Suprapubic skin (tissue), 4 donors: ENCODE results near the gene MCC.

ENCODE experiments used
- EP300 ChIP-seq: sonication (generic); formaldehyde crosslinking; IDR thresholded peaks from one replicate; pipeline ENCODE4 v1.6.1; 2017; ENCODE audit warnings: antibody characterized with exemption
- POLR2A ChIP-seq, 2 donors: fragments of 450-650 bp; IDR thresholded peaks; one replicate each; pipeline ENCODE4 v1.6.1; 2017; ENCODE audit warnings: antibody characterized with exemption in 2 of 2, mild to moderate bottlenecking in 2 of 2, moderate library complexity in 2 of 2
- POLR2AphosphoS5 ChIP-seq, 3 donors: sonication (generic); formaldehyde crosslinking; IDR thresholded peaks; one replicate each; pipeline ENCODE4 v1.6.1; 2017; ENCODE audit warnings: antibody characterized with exemption in 3 of 3
- TF ChIP-seq, protein P1 (sequence below), 2 donors: fragments of 200-600 bp in 1 of 2; fragments of 450-650 bp in 1 of 2; sonication (generic) in 1 of 2; IDR thresholded peaks; one replicate each; pipeline ENCODE4 v1.5.1; 2016 to 2019; ENCODE audit warnings: antibody characterized with exemption in 2 of 2, mild to moderate bottlenecking in 1 of 2, moderate library complexity in 1 of 2

DNA sequence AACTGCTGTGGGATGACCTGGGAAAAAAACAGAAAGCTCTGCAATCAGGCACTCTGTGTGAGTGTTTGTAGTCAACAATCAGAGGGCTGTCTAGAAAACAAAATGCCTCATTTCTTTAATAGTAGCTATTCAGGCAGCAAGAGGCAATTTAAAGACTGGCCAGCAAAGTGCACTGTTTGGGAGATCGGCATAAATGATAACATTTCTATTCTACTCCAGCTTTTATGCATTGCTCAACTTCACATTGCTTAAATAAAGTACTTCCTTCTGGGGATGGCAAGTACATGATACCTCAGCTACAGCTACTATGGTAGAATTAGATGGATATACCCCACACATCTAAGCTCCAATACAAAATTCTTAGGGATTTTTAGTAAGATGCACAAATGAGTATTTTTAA lies 318.5 kb downstream of the MCC start:
- TF ChIP-seq, protein P1, sequence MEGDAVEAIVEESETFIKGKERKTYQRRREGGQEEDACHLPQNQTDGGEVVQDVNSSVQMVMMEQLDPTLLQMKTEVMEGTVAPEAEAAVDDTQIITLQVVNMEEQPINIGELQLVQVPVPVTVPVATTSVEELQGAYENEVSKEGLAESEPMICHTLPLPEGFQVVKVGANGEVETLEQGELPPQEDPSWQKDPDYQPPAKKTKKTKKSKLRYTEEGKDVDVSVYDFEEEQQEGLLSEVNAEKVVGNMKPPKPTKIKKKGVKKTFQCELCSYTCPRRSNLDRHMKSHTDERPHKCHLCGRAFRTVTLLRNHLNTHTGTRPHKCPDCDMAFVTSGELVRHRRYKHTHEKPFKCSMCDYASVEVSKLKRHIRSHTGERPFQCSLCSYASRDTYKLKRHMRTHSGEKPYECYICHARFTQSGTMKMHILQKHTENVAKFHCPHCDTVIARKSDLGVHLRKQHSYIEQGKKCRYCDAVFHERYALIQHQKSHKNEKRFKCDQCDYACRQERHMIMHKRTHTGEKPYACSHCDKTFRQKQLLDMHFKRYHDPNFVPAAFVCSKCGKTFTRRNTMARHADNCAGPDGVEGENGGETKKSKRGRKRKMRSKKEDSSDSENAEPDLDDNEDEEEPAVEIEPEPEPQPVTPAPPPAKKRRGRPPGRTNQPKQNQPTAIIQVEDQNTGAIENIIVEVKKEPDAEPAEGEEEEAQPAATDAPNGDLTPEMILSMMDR (IDR thresholded peaks at IDR 0.05): no peak
- TF ChIP-seq POLR2A (IDR thresholded peaks at IDR 0.05) (no peak), POLR2AphosphoS5 (IDR thresholded peaks at IDR 0.05) (no peak), EP300 (no peak)
